Activated naive CD4-positive, alpha-beta T cell treated with anti-CD3 and anti-CD28 coated beads, Interleukin-2, amount 10 ng/mL, durations not matched to agents 7 days and 5 days (primary cell): ENCODE measurements around the gene PCP4L1.
A peak's percentile ranks its signal among the peaks of the same experiment; 100 is the strongest.
"Not testable (repeated sequence)": the region's sequence is repeated elsewhere in the genome, so short reads cannot be mapped to it uniquely, and the experiment has no call there.

Source experiments
- CTCF ChIA-PET: fragments of 350-600 bp; sonication (Branson Sonifier 250); formaldehyde crosslinking; loops from one replicate; lab custom pipeline; 2021; ENCODE audit warnings: antibody characterized with exemption; lab: Charles Lee
- DNase-seq: peaks from one replicate; pipeline ENCODE4 v3.0.0-alpha.2; 2020
- H3K27ac Mint-ChIP-seq: one replicate; pipeline ENCODE4 v1.8.0; 2021; ENCODE audit warnings: mild to moderate bottlenecking, moderate library complexity, mixed read lengths
- H3K27me3 Mint-ChIP-seq: one replicate; pipeline ENCODE4 v1.8.0; 2021; ENCODE audit warnings: mild to moderate bottlenecking, mixed read lengths
- H3K36me3 Mint-ChIP-seq: one replicate; pipeline ENCODE4 v1.8.0; 2021; ENCODE audit warnings: mixed read lengths
- H3K4me1 Mint-ChIP-seq: one replicate; pipeline ENCODE4 v1.8.0; 2021; ENCODE audit warnings: mixed read lengths
- H3K4me3 Mint-ChIP-seq: one replicate; pipeline ENCODE4 v1.8.0; 2021; ENCODE audit warnings: mild to moderate bottlenecking, moderate library complexity, mixed read lengths
- H3K9me3 Mint-ChIP-seq: one replicate; pipeline ENCODE4 v1.8.0; 2021; ENCODE audit warnings: mixed read lengths

PCP4L1 gene

DNA sequence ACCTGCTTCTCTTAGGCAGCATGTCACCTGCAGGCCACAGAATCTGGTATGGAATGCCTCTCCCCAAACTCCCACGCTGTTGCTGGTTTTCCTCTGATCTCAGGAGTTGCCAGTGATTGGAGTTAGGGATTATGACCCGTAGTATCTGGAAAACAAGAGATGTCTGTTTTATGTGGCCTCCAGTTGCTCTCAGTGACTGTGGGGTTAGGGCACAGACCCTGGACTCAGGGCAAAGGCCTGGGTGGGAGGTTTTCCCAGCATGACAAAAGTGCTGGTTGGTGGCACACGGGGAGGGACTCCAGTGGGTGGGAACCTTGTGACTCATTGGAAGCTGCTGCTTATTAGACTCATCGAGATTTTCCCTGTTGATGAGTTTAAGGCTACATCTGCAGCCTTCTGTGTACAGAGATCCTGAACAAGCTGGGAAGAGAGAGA is 20.5 kb upstream of the PCP4L1 start, which contains the start of gene NR1I3:
Gene NR1I3, minus strand, starts transcription at position 165 of the 435 bp plus-strand sequence. CDS start 1,638 bp downstream, outside the sequence.
- no peak within 1 kb of the TSS for H3K27ac Mint-ChIP-seq
- peaks cover 38% of the 10 kb centered on the region for H3K27me3 Mint-ChIP-seq
- no peaks in the 10 kb centered on the region for H3K9me3 Mint-ChIP-seq
- DNase-seq, result no peak
- no peaks in the 10 kb centered on the region for H3K4me1 Mint-ChIP-seq
- CTCF ChIA-PET, result no interaction called here
- H3K36me3 Mint-ChIP-seq, result no peaks in the 10 kb centered on the region
- no peak within 1 kb of the TSS for H3K4me3 Mint-ChIP-seq

GRCh38 chr1:161241682-161242081 is 16.9 kb upstream of the PCP4L1 start:
- CTCF ChIA-PET, result interaction anchor here (1.7 kb wide), 1 partner anchor 14 kb away, joined by 4 read pairs; no protein-coding TSS in a partner anchor
- Mint-ChIP-seq H3K27me3 (peaks cover 26% of the 10 kb centered on the region), H3K9me3 (no peaks in the 10 kb centered on the region), H3K4me3 (no peak overlapping the region), H3K27ac (no peak overlapping the region), H3K4me1 (no peaks in the 10 kb centered on the region), H3K36me3 (no peaks in the 10 kb centered on the region)
- no peak for DNase-seq

GRCh38 chr1:161242313-161242712 is 16.2 kb upstream of the PCP4L1 start:
- CTCF ChIA-PET, result interaction anchor here (1.7 kb wide), 1 partner anchor 14 kb away, joined by 4 read pairs; no protein-coding TSS in a partner anchor
- DNase-seq, result no peak
- no peaks in the 10 kb centered on the region for H3K36me3 Mint-ChIP-seq
- H3K4me3 Mint-ChIP-seq, result no peak overlapping the region
- H3K27ac Mint-ChIP-seq, result no peak overlapping the region
- H3K9me3 Mint-ChIP-seq, result no peaks in the 10 kb centered on the region
- peaks cover 25% of the 10 kb centered on the region for H3K27me3 Mint-ChIP-seq
- no peaks in the 10 kb centered on the region for H3K4me1 Mint-ChIP-seq

- H3K27ac Mint-ChIP-seq, result no peak overlapping the region
- H3K27me3 Mint-ChIP-seq, result peaks cover 12% of the 10 kb centered on the region
- H3K4me1 Mint-ChIP-seq, result no peaks in the 10 kb centered on the region
- no peaks in the 10 kb centered on the region for H3K9me3 Mint-ChIP-seq
- H3K36me3 Mint-ChIP-seq, result no peaks in the 10 kb centered on the region
- CTCF ChIA-PET, result no interaction called here
- DNase-seq, result no peak
- H3K4me3 Mint-ChIP-seq, result no peak overlapping the region
Measured at GRCh38 chr1:161244888-161245287, 13.7 kb upstream of the PCP4L1 start.

- not testable (repeated sequence) for H3K27ac Mint-ChIP-seq, H3K4me3 Mint-ChIP-seq, H3K36me3 Mint-ChIP-seq, H3K9me3 Mint-ChIP-seq, H3K4me1 Mint-ChIP-seq, H3K27me3 Mint-ChIP-seq, DNase-seq
- CTCF ChIA-PET, result interaction anchor here (1.9 kb wide), 1 partner anchor 41 kb away, joined by 7 read pairs; no protein-coding TSS in a partner anchor
Measured at GRCh38 chr1:161250100-161250499, 8.4 kb upstream of the PCP4L1 start.

- Mint-ChIP-seq H3K9me3 (no peaks in the 10 kb centered on the region), H3K4me3 (no peak overlapping the region), H3K4me1 (no peaks in the 10 kb centered on the region), H3K27me3 (peaks cover 9% of the 10 kb centered on the region), H3K36me3 (no peaks in the 10 kb centered on the region), H3K27ac (no peak overlapping the region)
- CTCF ChIA-PET, result interaction anchor here (1.9 kb wide), 1 partner anchor 41 kb away, joined by 7 read pairs; no protein-coding TSS in a partner anchor
- DNase-seq, result no peak
Measured at GRCh38 chr1:161250829-161251228, 7.7 kb upstream of the PCP4L1 start.

- peaks cover 11% of the 10 kb centered on the region for H3K27me3 Mint-ChIP-seq
- DNase-seq, result no peak
- no peaks in the 10 kb centered on the region for H3K4me1 Mint-ChIP-seq
- CTCF ChIA-PET, result no interaction called here
- H3K27ac Mint-ChIP-seq, result no peak overlapping the region
- no peaks in the 10 kb centered on the region for H3K36me3 Mint-ChIP-seq
- H3K9me3 Mint-ChIP-seq, result peaks cover 4% of the 10 kb centered on the region
- H3K4me3 Mint-ChIP-seq, result no peak overlapping the region
Measured at GRCh38 chr1:161251579-161251978, 7.0 kb upstream of the PCP4L1 start.

GRCh38 chr1:161255302-161255701 is 3.2 kb upstream of the PCP4L1 start:
- H3K4me3 Mint-ChIP-seq, DNase-seq, H3K27ac Mint-ChIP-seq, CTCF ChIA-PET: not testable (repeated sequence)
- Mint-ChIP-seq H3K4me1 (peaks cover 18% of the 10 kb centered on the region), H3K36me3 (peaks cover 14% of the 10 kb centered on the region), H3K9me3 (peaks cover 17% of the 10 kb centered on the region), H3K27me3 (peaks cover 48% of the 10 kb centered on the region)

DNA sequence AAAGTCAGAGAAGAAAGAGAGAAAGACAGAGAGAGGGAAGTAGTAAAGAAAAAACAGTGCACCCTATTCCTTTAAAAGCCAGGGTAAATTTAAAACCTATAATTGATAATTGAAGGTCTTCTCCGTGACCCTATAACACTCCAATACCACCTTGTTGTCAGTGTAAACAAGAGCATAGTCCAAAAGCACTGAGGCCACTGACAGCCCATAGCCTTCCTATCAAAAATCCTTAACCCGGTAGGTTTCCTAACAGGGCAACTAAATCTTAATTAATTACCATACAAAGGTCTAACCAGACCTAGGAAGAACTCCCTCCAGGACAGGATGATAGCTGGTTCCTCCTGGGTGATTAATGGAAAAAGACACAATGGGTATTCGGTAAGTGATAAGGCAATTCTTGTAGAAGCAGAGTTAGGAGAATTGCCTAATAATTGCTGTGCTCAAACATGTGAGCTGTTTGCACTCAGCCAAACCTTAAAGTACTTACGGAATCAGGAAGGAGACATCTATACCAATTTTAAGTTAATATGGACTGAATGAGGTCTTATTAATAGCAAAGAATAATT is 2.5 kb upstream of the PCP4L1 start:
- H3K4me3 Mint-ChIP-seq, H3K27ac Mint-ChIP-seq, DNase-seq: not testable (repeated sequence)
- H3K9me3 Mint-ChIP-seq, result peaks cover 17% of the 10 kb centered on the region
- CTCF ChIA-PET, result interaction anchor here (1.5 kb wide), 1 partner anchor 35 kb away, joined by 3 read pairs; no protein-coding TSS in a partner anchor
- H3K4me1 Mint-ChIP-seq, result peaks cover 24% of the 10 kb centered on the region
- peaks cover 14% of the 10 kb centered on the region for H3K36me3 Mint-ChIP-seq
- peaks cover 50% of the 10 kb centered on the region for H3K27me3 Mint-ChIP-seq

DNA sequence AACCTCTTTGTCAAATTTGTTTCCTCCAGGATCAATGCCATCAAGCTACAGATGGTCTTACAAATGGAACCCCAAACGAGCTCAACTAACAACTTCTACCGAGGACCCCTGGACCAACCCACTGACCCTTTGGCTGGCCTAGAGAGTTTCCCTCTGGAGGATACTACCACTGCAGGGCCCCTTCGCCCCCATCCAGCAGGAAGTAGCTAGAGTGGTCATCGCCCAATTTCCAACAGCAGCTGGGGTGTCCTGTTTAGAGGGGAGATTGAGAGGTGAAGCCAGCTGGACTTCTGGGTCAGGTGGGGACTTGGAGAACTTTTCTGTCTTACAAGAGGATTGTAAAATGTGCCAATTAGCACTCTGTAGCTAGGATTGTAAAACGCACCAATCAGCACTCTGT is 1.4 kb upstream of the PCP4L1 start:
- H3K9me3 Mint-ChIP-seq, result peaks cover 17% of the 10 kb centered on the region
- peaks cover 60% of the 10 kb centered on the region for H3K27me3 Mint-ChIP-seq
- H3K4me3 Mint-ChIP-seq, DNase-seq, H3K27ac Mint-ChIP-seq: not testable (repeated sequence)
- H3K4me1 Mint-ChIP-seq, result peaks cover 30% of the 10 kb centered on the region
- CTCF ChIA-PET, result interaction anchor here (1.5 kb wide), 1 partner anchor 34 kb away, joined by 3 read pairs; no protein-coding TSS in a partner anchor
- H3K36me3 Mint-ChIP-seq, result peaks cover 14% of the 10 kb centered on the region

GRCh38 chr1:161259345-161259702 is 779 bp downstream of the PCP4L1 start:
- no peak overlapping the region for H3K27ac Mint-ChIP-seq
- peaks cover 30% of the 10 kb centered on the region for H3K4me1 Mint-ChIP-seq
- peaks cover 70% of the 10 kb centered on the region for H3K27me3 Mint-ChIP-seq
- CTCF ChIA-PET, result interaction anchor here (1.5 kb wide), 1 partner anchor 19 kb away, joined by 4 read pairs; no protein-coding TSS in a partner anchor
- H3K9me3 Mint-ChIP-seq, result peaks cover 17% of the 10 kb centered on the region
- no peak for DNase-seq
- H3K36me3 Mint-ChIP-seq, result peaks cover 14% of the 10 kb centered on the region
- peak overlapping the region; percentile 42 for H3K4me3 Mint-ChIP-seq

- CTCF ChIA-PET, result no interaction called here
- peaks cover 14% of the 10 kb centered on the region for H3K36me3 Mint-ChIP-seq
- peaks cover 30% of the 10 kb centered on the region for H3K4me1 Mint-ChIP-seq
- H3K4me3 Mint-ChIP-seq, result peak overlapping the region; percentile 42
- peaks cover 70% of the 10 kb centered on the region for H3K27me3 Mint-ChIP-seq
- H3K27ac Mint-ChIP-seq, result no peak overlapping the region
- no peak for DNase-seq
- peaks cover 17% of the 10 kb centered on the region for H3K9me3 Mint-ChIP-seq
Measured at GRCh38 chr1:161259765-161260164, 1.2 kb downstream of the PCP4L1 start.

DNA sequence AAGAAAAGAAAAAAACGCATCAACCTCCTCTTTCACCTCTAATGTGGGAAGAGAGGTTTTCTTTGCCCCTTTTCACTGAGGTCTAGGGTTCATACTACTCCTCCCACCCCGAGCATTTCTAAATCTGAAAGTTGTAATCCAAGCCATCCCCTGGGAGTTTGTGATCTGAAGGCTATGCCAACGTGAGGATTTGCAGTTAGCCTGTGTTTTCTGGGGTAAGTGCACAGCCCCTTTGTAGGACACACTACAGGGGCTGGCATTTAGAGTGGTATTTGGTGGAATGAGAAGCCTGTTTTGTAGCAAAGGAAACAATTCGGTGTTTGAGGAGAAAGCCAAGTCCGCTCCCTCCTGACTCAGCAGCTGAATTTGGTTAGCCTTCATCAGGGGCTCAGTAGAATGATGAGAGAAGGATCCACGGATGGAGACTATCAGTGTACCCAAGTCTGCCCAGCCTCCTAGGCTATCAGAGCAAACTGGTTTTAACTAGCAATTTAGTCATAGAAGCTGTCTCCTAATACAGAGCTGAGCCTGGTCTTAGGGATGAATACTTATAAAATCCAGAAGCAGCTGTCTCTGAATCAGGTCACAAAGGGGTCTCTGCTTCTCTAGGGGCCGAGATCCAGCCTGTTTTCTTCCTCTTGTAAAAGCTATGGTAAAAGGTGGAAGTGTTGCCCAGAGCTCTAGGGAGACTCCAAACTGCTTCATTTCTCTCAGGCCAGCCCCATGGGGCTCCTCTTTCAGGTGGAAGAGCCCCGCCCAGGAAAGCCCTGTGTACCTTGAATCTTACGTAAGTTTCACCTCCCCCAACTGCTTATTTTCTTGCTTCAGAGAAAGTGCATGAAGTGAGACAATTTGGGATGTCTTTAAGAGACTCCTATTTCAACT is 2.1 kb downstream of the PCP4L1 start:
- Mint-ChIP-seq H3K4me3 (no peak overlapping the region), H3K4me1 (peaks cover 30% of the 10 kb centered on the region), H3K9me3 (peaks cover 17% of the 10 kb centered on the region), H3K27me3 (peaks cover 73% of the 10 kb centered on the region), H3K27ac (no peak overlapping the region), H3K36me3 (peaks cover 14% of the 10 kb centered on the region)
- DNase-seq, result no peak
- CTCF ChIA-PET, result interaction anchor here (2.0 kb wide), 1 partner anchor 31 kb away, joined by 5 read pairs; no protein-coding TSS in a partner anchor
